HG03571 (cell line): ENCODE results near the gene HSF2BP.
"Not testable (repeated sequence)": the region's sequence is repeated elsewhere in the genome, so short reads cannot be mapped to it uniquely, and the experiment has no call there.

Source experiments
- ATAC-seq: cut with Tn5 transposase; IDR thresholded peaks from one replicate; pipeline ENCODE4 v1.9.1; 2021; ENCODE audit not compliant: unreplicated experiment

Gene HSF2BP

DNA sequence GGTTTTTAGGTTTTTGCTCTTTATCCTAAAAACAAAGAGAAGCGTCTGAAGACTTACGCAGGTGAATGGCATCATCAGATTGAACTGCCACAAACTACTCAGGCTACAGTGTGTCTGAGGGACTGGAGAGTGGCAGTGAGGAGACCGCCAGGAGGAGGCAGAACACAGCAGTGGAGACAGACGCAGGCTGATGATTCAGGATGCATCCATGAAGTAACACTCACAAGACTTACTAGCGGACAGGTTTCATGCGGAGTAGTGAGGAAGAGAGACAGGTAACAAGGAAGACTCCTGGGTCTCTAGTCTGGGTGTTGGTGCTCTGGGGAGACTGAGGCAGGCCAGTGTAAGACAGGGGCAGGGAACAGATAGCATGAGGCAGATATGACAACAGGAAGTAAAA, 5.7 kb downstream of the HSF2BP start:
- ATAC-seq = no peak

DNA sequence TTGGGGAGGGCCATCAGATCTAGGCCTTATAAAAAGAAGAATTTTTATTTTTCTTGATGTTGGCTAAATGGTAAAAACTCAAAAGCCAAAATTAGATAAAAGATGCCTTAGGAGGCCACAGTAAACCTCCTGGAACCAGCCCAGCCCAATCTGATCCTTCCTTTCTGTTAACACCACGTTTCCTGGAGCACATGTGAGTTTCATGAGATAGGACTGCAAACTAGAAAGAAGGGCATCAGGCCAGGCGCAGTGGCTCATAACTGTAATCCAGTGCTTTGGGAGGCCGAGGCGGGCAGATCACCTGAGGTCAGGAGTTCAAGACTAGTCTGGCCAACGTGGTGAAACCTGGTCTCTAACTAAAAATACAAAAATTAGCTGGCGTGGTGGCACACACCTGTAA, 6.7 kb downstream of the HSF2BP start:
- ATAC-seq = no peak

- ATAC-seq = not testable (repeated sequence)
Observed at GRCh38 chr21:43651926-43652325, 7.4 kb downstream of the HSF2BP start.

DNA sequence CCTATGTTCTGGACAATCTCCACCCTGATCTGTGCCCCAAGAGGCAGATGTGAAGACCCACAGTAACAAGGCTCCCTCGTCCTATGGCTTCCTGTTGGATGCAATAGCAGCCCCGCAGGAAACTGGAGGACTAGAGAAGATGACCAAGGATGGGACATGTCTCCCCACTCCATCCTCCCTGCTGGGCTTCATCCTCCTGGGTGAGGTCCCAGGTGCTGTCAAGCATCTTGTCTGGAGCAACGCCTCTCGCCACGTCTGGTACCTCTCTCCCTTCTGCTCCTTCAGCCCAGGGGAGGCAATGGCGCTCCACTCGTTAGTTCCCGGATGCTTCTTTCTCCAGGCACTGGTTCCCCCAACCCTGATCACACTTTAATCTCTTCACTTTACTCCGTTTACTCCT, 11.1 kb downstream of the HSF2BP start:
- no peak for ATAC-seq

DNA sequence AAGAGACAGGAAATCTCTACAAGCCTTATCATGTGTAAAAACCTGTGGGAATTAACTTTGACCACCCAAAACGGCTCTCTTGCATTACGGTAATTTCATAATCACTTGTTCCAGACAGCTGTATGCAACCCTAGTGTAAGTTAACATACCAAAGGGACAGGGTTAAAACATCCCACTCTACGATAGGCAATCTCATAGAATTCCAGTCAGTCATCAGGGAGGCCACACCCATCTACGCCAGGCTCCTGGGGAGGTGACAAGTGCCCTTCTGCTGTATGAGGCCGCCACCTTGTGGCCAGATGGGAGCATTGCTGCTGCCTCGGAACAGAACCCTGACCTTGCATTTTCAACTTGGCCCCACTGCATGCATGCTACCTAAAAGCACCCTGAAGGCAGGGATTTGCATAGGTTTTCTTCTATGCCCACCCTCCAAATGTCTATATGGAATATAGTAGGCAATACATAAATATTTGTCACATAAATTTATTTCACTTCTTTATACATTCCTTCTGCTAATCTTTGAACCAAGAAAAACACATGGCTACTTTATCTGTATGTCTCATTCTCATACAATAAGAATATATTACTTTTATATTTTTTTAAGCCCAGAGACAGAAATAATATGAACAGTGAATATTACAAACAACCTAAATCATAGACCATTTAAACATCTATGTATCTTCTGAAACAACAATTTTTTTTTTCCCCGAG, 12.6 kb downstream of the HSF2BP start:
- peak; percentile 69 for ATAC-seq

- ATAC-seq = no peak
Observed at GRCh38 chr21:43645976-43646375, 13.3 kb downstream of the HSF2BP start.

- ATAC-seq = no peak
Observed at GRCh38 chr21:43645136-43645891, 14.0 kb downstream of the HSF2BP start.

DNA sequence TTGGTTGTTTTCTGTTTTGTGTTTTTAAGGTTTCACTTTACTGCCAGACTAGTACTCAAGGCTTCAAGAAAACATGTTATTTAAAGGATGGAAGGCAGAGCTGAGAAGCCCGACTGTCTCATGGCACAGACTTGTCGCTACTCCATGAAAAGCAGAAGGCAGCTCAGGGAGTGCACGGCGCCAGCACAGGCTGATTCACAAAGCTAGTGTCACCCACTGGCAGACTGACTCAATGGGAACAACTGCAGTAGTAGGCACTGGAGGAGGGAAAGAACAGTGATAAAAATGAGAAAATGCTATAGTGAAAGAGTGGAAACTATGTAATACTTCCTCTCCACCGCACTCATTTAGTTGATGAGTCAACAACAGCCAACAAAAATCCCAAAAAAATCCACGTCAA, 14.7 kb downstream of the HSF2BP start:
- no peak for ATAC-seq

GRCh38 chr21:43644071-43644470, 15.2 kb downstream of the HSF2BP start:
- no peak for ATAC-seq

- ATAC-seq = no peak
Observed at GRCh38 chr21:43643193-43643592, 16.1 kb downstream of the HSF2BP start.

GRCh38 chr21:43640400-43640799, 18.9 kb downstream of the HSF2BP start:
- no peak for ATAC-seq

DNA sequence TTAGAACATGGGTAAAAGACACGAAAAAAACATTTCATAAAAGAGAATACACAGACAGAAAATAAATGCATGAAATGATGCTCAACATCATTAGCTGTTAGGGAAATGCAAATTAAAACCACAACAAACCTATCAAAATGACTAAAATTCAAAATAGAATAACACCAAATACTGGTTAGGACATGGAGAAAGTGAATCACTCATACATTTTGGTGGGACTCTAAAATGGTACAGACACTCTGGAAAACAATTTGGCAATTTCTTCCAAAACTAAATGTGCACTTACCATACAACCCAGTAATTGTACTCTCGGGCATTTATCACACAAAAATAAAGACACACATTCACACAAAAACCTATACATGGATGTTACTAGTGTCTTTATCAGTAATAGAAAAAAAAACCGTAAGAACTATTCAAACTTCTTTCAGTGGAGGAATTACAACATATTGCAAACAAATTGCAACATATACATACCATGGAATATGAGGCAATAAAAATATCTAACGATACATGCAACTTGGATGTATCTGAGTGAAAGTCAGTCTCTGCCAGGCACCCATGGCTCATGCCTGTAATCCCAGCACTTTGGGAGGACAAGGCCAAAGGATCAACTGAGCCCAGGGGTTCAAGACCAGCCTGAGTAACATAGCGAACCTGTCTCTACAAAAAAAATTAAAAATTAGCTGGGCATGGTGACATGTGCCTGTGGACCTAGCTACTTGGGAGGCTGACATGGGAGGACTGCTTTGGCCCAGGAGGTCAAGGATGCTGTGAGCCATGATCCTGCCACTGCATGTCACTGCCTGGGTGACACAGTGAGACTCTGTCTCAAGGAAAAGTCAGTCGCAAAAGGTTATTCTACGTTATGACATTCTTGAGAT, 19.6 kb downstream of the HSF2BP start:
- ATAC-seq = no peak

- ATAC-seq = no peak
Observed at GRCh38 chr21:43637530-43638158, 21.6 kb downstream of the HSF2BP start.

DNA sequence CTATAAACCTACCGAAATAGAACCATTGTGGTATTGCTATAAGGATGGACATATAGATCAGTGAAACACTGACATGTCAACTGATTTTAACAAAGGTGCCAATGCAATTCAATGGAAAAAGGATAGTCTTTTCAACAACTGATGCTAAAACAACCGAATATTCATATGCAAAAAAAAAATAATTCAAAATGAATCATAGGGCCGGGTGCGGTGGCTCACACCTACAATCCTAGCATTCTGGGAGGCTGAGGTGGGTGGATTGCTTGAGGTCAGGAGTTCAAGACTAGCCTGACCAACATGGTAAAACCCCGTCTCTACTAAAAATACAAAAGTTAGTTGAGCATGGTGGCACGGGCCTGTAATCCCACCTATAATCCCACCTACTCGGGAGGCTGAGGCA, 23.9 kb downstream of the HSF2BP start:
- ATAC-seq = no peak

DNA sequence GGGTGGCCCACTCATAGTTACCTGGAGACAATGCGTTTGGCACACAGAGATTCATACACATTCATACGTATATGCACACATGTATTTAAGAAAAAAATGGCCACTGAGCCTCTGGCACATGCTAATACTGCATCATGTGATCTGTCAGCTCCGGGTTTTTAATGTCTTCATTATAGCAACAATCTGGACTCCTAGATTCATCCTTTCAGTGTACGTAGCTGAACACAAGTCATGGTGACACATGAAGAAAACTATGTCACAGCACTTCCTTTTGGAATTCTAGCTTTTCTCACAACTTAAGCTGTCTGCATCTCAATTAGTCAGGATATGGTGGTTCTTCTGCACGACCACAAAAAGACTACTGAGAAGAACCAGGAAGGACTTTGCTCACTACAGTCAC, 24.7 kb downstream of the HSF2BP start:
- no peak for ATAC-seq

GRCh38 chr21:43632373-43632905, 26.8 kb downstream of the HSF2BP start:
- no peak for ATAC-seq

DNA sequence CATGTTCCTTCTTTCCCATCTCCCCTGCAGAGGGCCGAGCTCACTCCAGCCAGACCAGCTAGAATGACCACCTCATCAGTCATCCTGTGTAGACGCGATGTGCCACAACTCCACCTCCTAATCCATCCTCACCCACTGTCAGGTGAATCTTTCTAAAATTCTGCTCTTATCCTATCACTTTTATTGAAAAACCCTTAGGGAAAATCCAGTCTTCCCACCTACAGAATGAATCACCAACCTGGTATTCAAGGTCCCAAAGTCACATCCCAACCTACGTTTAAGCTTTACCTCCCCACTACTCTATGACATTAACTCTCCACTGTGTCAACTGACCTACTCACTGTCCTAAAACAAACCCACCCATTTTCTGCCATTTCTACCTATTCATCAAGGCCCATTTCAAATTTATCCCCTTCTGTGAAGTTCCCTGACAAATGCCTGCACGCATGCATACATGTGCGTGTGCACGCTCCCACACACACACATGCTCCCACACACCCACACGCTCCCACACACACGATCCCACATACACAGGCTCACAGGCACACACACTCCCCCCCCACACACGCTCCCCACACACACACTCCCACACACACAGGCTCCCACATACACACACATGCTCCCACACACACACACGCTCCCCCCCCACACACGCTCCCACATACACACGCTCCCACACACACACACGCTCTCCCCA, 27.7 kb downstream of the HSF2BP start:
- no peak for ATAC-seq

- no peak for ATAC-seq
Observed at GRCh38 chr21:43627527-43627926, 31.8 kb downstream of the HSF2BP start.

- ATAC-seq = no peak
Observed at GRCh38 chr21:43626390-43626789, 32.9 kb downstream of the HSF2BP start.

- ATAC-seq = no peak
Observed at GRCh38 chr21:43624339-43624738, 34.9 kb downstream of the HSF2BP start.
